Activated CD4-positive, alpha-beta T cell treated with anti-CD3 and anti-CD28 coated beads, Interleukin-2, amount 10 ng/mL, durations not matched to agents 24 days and 14 days (primary cell): ENCODE results near the gene FXYD5. TPM values are rescaled to one million over a fixed set of nuclear protein-coding genes. Genes with fewer than 3 reads are reported as not detected.
"Not testable (repeated sequence)": the region's sequence is repeated elsewhere in the genome, so short reads cannot be mapped to it uniquely, and the experiment has no call there.

Source experiments
- DNase-seq: peaks from one replicate; pipeline ENCODE4 v3.0.0; 2022
- H3K27ac Mint-ChIP-seq: one replicate; pipeline ENCODE4 v1.8.0; 2022; ENCODE audit warnings: mild to moderate bottlenecking, mixed read lengths
- H3K27me3 Mint-ChIP-seq: one replicate; pipeline ENCODE4 v1.8.0; 2022; ENCODE audit warnings: mixed read lengths
- H3K36me3 Mint-ChIP-seq: one replicate; pipeline ENCODE4 v1.8.0; 2022; ENCODE audit warnings: low read depth, mild to moderate bottlenecking, mixed read lengths
- H3K4me1 Mint-ChIP-seq: one replicate; pipeline ENCODE4 v1.8.0; 2021; ENCODE audit warnings: mixed read lengths
- H3K4me3 Mint-ChIP-seq: one replicate; pipeline ENCODE4 v1.8.0; 2022; ENCODE audit warnings: mild to moderate bottlenecking, moderate library complexity, mixed read lengths
- H3K9me3 Mint-ChIP-seq: one replicate; pipeline ENCODE4 v1.8.0; 2021; ENCODE audit warnings: mixed read lengths
- intact Hi-C: fragments of 100-400 bp; cut with micrococcal nuclease; formaldehyde crosslinking; loops from one replicate; pipeline ENCODE4 v1.15.1; 2023
- total RNA-seq: library from RNA; stranded (reverse); gene quantifications from 2 replicates; pipeline ENCODE4 v1.2.3, GENCODE V29; 2022

FXYD5 gene
- total RNA-seq, 1 donor from 2014 or later: 286 TPM

DNA sequence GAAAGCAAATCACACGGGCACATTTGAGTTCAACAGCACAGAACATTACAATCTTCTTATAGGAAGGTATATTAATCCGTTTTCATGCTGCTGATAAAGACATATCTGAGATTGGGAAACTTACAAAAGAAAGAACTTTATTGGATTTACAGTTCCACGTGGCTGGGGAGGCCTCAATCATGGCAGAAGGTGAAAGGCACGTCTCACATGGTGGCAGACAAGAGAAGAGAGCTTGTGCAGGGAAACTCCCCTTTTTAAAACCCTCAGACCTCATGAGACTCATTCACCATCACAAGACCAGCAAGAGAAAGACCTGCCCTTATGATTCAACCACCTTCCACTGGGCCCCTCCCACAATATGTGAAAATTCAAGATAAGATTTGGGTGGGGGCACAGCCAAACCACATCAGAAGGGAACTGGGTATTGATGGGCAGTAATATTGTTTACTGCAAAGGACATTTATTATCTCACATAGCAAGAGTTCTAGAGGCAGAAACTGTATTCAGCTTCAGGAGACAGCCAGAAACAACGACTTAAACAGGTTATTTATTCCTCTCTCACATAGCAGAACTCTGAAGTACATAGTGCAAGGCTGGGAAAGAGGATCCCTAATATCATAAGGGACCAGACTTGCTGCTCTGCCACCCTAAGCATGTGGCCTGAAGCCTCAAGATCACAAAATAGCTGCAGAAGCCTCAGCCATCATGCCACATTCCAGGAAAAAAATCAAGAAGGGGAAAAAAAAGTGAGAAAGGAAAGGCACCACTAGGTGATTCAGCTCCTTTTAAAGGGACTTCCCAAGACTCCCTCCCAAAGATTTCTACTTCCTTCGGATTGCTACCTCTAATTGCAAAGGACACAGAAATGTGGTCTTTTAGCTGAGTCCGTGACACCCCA, 23.1 kb downstream of the FXYD5 start:
- intact Hi-C loops: no loop called here
- no peak overlapping the region for H3K4me3 Mint-ChIP-seq
- H3K27ac Mint-ChIP-seq: no peak overlapping the region
- no peaks in the 10 kb centered on the region for H3K27me3 Mint-ChIP-seq
- H3K36me3 Mint-ChIP-seq: peaks cover 15% of the 10 kb centered on the region
- DNase-seq: no peak
- no peaks in the 10 kb centered on the region for H3K9me3 Mint-ChIP-seq
- peaks cover 9% of the 10 kb centered on the region for H3K4me1 Mint-ChIP-seq

DNA sequence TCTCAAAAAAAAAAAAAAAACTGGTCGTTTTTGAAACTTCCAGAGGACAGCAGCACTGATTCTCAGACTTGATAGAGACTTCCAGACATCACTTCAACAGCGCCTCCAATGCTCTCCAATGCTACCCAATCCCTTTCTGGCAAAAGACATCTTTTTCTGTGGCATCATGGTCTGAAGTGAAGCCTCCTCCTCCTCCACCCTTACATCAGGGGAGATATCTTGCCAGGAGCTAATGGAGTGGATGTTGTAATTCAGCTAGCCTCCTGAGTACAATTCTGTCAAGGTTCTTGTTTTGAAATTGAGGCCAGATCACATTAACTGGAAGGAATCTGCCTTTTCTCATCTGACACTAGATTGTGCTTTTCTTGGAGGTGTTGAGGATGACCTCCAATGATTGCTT, 24.2 kb downstream of the FXYD5 start:
- DNase-seq: no peak
- no peak overlapping the region for H3K4me3 Mint-ChIP-seq
- H3K36me3 Mint-ChIP-seq: peaks cover 6% of the 10 kb centered on the region
- no peaks in the 10 kb centered on the region for H3K27me3 Mint-ChIP-seq
- intact Hi-C loops: no loop called here
- no peaks in the 10 kb centered on the region for H3K9me3 Mint-ChIP-seq
- no peak overlapping the region for H3K27ac Mint-ChIP-seq
- H3K4me1 Mint-ChIP-seq: peaks cover 9% of the 10 kb centered on the region

DNA sequence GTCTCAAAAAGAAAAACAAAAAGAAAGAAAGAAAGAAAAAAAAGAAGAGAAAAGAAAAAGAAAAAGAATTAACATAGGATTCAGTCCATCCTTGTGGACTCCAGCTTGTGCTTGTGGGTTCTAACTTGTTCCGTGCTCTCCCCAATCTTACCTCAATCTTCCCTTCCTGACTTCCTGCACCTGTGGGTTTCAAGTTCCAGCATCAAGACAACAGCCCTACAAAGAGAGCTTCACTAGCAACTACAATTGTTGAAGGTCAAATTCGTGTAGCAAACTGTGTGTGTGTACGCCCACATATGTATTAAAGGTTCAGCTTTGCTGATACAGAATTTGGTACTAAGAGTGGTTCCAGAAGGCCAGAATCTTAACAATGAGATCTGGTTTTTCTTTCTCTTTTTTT, 25.3 kb downstream of the FXYD5 start:
- Mint-ChIP-seq H3K4me1 (peaks cover 9% of the 10 kb centered on the region), H3K27ac (peak overlapping the region; percentile 3), H3K36me3 (peaks cover 4% of the 10 kb centered on the region), H3K9me3 (peaks cover 7% of the 10 kb centered on the region), H3K4me3 (peak overlapping the region; percentile 2), H3K27me3 (no peaks in the 10 kb centered on the region)
- DNase-seq: no peak
- intact Hi-C loops: no loop called here

- no peaks in the 10 kb centered on the region for H3K27me3 Mint-ChIP-seq
Measured at GRCh38 chr19:35181387-35181786, 26.9 kb downstream of the FXYD5 start.

DNA sequence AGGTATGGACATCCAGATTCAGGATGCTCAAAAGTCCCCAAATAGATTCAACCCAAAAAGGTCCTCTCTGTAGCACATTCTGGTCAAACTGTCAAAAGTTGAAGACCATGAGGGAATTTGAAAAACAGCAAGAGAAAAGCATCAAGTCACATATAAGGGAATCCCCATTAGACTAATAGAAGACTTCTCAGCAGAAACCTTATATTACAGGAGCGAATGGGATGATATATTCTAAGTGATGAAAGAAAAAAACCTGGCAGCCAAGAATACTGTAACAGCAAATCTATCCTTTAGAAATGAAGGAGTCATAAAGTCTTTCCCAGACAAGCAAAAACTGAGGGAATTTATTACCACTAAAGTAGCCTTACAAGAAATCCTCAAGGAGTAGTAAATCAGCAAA, 29.7 kb downstream of the FXYD5 start:
- DNase-seq: no peak
- peaks cover 7% of the 10 kb centered on the region for H3K9me3 Mint-ChIP-seq
- peaks cover 4% of the 10 kb centered on the region for H3K27me3 Mint-ChIP-seq
- no peaks in the 10 kb centered on the region for H3K36me3 Mint-ChIP-seq
- peaks cover 4% of the 10 kb centered on the region for H3K4me1 Mint-ChIP-seq
- intact Hi-C loops: no loop called here
- no peak overlapping the region for H3K27ac Mint-ChIP-seq
- H3K4me3 Mint-ChIP-seq: no peak overlapping the region

More at GRCh38 chr19:35181387-35181786, 26.9 kb downstream of the FXYD5 start:
- peaks cover 9% of the 10 kb centered on the region for H3K4me1 Mint-ChIP-seq
- intact Hi-C loops: no loop called here
- peaks cover 4% of the 10 kb centered on the region for H3K36me3 Mint-ChIP-seq
- H3K9me3 Mint-ChIP-seq: peaks cover 7% of the 10 kb centered on the region
- H3K27ac Mint-ChIP-seq: no peak overlapping the region
- no peak overlapping the region for H3K4me3 Mint-ChIP-seq
- DNase-seq: no peak

GRCh38 chr19:35184884-35185283, 30.3 kb downstream of the FXYD5 start:
- intact Hi-C loops: no loop called here
- peaks cover 7% of the 10 kb centered on the region for H3K9me3 Mint-ChIP-seq

GRCh38 chr19:35194012-35194984, 39.8 kb downstream of the FXYD5 start:
- Mint-ChIP-seq H3K4me1 (peaks cover 8% of the 10 kb centered on the region), H3K27ac (no peak overlapping the region), H3K36me3 (peaks cover 3% of the 10 kb centered on the region), H3K4me3 (no peak overlapping the region), H3K27me3 (peaks cover 15% of the 10 kb centered on the region), H3K9me3 (peaks cover 19% of the 10 kb centered on the region)
- DNase-seq: no peak
- intact Hi-C loops: no loop called here

More at GRCh38 chr19:35184884-35185283, 30.3 kb downstream of the FXYD5 start:
- H3K27me3 Mint-ChIP-seq: peaks cover 6% of the 10 kb centered on the region
- H3K27ac Mint-ChIP-seq: no peak overlapping the region
- no peak for DNase-seq
- H3K4me3 Mint-ChIP-seq: no peak overlapping the region
- H3K4me1 Mint-ChIP-seq: peaks cover under 1% of the 10 kb centered on the region
- no peaks in the 10 kb centered on the region for H3K36me3 Mint-ChIP-seq

DNA sequence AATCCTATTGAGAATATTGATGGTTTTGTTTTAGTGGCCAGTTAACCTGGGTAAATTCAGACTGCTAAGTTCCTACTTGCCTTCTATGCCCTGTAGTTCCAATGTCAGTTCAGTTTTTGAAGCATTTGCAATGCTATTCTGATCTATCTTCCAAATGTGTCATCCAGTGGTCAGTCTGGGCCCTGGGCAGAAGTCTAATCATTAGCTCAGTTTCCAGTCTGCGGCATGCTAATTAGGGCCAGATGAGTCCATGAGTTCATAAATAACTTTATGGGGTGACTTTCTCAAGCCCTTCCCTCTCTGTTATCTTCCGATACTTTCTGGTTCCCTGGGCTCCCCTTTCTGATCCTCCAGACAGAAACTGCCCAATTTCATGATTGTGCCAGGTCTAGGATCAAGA, 41.3 kb downstream of the FXYD5 start:
- peaks cover 8% of the 10 kb centered on the region for H3K4me1 Mint-ChIP-seq
- no peak overlapping the region for H3K4me3 Mint-ChIP-seq
- no peak overlapping the region for H3K27ac Mint-ChIP-seq
- peaks cover 6% of the 10 kb centered on the region for H3K27me3 Mint-ChIP-seq
- peaks cover 3% of the 10 kb centered on the region for H3K36me3 Mint-ChIP-seq
- peaks cover 19% of the 10 kb centered on the region for H3K9me3 Mint-ChIP-seq
- DNase-seq: no peak
- intact Hi-C loops: no loop called here

DNA sequence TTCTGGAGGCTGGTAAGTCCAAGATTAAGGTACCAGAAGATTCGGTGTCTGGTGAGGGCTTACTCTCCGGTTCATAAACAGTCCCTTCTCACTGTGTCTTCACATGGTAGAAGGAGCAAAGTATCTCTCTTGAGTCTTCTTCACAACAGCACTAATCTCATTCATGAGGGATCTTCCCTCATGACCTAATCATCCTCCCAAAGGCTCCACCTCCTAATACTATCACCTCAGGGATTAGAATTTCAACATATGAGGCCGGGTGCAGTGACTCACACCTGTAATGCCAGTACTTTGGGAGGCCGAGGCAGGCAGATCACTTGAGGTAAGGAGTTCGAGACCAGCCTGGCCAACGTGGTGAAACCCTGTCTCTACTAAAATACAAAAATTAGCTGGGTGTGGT, 42.3 kb downstream of the FXYD5 start:
- H3K27me3 Mint-ChIP-seq, DNase-seq, H3K4me3 Mint-ChIP-seq, intact Hi-C loops, H3K27ac Mint-ChIP-seq, H3K36me3 Mint-ChIP-seq: not testable (repeated sequence)
- Mint-ChIP-seq H3K4me1 (peaks cover 11% of the 10 kb centered on the region), H3K9me3 (peaks cover 16% of the 10 kb centered on the region)

DNA sequence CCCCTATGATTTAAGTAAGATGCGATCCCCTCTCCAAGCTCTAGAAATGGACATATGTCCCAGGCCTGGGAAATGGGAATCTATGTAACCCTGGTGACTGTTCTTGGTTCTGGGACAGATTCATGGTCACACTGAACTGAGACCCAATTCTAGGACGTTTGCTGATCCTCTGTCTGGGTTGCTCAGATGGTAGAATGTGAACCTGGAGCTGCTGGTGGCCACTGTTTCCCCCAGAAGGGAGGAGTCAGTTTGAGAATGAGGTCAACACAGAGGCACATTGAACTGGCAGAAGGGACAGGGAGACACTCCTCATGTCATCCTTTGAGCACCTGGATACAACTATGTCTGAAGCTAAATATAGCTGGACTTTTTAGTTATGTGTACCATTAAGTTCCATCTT, 44.9 kb downstream of the FXYD5 start:
- Mint-ChIP-seq H3K4me3 (no peak overlapping the region), H3K27me3 (no peaks in the 10 kb centered on the region), H3K27ac (no peak overlapping the region), H3K36me3 (peaks cover 3% of the 10 kb centered on the region), H3K4me1 (peaks cover 26% of the 10 kb centered on the region), H3K9me3 (peaks cover 12% of the 10 kb centered on the region)
- intact Hi-C loops: no loop called here
- DNase-seq: no peak

DNA sequence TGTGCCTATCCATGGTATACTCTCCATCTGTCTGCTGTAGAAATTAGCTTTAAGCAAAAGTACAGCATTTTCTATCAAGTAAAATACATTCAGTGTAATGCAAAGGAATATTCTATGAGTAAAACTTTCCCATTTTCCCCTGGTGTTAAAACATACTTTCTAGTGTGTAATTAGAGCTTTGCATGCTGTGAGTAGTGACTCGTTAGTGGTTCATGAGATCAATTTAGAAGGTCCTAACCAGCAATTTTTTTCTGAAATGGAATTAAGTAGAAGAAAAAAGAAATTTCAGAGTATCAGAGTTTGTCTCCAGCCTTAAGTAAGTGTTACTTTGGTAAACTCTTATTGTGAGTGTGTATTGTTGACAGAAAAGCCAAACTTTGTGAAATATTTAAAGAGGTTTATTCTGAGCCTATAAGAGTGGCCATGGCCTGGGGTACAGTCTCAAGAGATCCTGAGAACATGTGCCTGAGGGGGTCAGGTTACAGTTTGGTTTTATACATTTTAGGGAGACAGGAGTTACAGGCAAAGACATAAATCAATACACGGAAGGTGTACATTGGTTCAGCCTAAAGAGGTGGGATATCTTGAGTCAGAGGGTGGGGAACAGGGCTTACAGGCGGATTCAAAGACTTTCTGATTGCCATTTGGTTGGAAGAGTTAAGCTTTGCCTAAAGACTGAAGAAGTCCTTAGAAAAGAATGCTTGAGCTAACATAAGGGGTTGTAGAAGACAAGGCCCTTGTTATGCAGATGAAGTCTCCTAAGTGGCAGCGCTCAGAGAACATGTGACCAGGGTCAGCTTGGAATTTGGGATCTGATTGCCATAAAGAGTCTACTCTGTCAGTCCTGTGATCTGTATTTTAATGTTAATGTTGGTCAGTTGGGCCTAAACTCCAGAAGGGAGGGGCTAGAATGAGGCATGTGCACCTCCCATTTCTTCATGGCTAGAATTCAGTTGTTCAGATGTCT, 48.5 kb downstream of the FXYD5 start:
- no peak for DNase-seq
- peaks cover 5% of the 10 kb centered on the region for H3K9me3 Mint-ChIP-seq
- peaks cover 51% of the 10 kb centered on the region for H3K4me1 Mint-ChIP-seq
- intact Hi-C loops: no loop called here
- H3K27me3 Mint-ChIP-seq: no peaks in the 10 kb centered on the region
- peaks cover 5% of the 10 kb centered on the region for H3K36me3 Mint-ChIP-seq
- H3K4me3 Mint-ChIP-seq: no peak overlapping the region
- H3K27ac Mint-ChIP-seq: peak overlapping the region; percentile 57

DNA sequence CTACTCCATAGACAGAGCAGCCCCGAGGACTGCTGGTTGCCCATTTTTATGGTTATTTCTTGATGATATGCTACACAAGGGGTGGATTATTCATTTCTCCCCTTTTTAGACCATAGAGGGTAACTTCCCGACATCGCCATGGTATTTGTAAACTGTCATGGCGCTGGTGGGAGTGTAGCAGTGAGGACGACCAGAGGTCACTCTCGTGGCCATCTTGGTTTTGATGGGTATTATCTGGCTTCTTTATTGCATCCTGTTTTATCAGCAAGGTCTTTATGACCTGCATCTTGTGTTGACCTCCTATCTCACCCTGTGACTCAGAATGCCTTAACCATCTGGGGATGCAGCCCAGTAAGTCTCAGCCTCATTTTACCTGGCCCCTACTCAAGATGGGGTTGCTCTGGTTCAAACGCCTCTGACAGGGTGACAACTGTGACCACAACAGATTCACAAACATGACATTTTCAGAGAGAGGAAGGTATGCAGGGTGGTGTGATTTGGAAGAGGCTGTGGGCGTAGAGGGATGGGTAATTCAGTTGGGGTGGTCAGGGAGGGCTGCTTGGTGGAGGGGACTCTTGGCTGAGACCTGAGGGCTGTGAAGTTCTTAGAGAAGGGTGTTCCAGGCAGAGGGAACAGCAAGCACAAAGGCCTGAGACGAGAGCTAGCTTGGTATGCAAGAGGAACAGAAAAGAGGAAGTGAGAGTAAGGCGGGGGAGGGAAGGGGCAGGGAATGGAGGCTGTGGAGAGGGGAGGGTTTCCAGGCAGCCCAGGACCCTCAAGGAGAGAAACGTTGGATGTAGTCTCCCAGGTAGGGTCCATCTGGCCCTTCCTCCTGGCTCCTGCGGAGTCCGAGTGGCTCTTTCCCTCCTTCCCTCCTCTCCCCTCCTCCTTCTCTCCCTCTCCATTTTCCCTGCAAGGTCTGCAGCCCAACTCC, 50.5 kb downstream of the FXYD5 start:
- intact Hi-C loops: no loop called here
- Mint-ChIP-seq H3K4me3 (peak overlapping the region; percentile 39), H3K4me1 (peaks cover 64% of the 10 kb centered on the region), H3K27ac (peak overlapping the region; percentile 96), H3K36me3 (peaks cover 6% of the 10 kb centered on the region), H3K27me3 (no peaks in the 10 kb centered on the region), H3K9me3 (peaks cover 4% of the 10 kb centered on the region)
- peak; percentile 73 for DNase-seq
